SK-N-SH (cell line): ENCODE data around the gene HTR6. TPM values are rescaled to one million over a fixed set of nuclear protein-coding genes. Genes with fewer than 3 reads are reported as not detected.
"Not testable (repeated sequence)": the region's sequence is repeated elsewhere in the genome, so short reads cannot be mapped to it uniquely, and the experiment has no call there.

ENCODE experiments used
- CTCF ChIA-PET: fragments of 300-600, 350-600 bp; formaldehyde crosslinking; extraction: SDS; loops from one replicate; lab custom pipeline; 2021; lab: Yijun Ruan, JAX
- POLR2A ChIA-PET: fragments of 350-600 bp; sonication (Branson Sonifier 250); formaldehyde crosslinking; extraction: SDS; loops from one replicate; lab custom pipeline; 2020; ENCODE audit warnings: antibody characterized with exemption, inconsistent platforms; lab: Yijun Ruan, JAX
- DNase-seq: peaks from one replicate; pipeline ENCODE4 v3.0.0; 2012
- H2AFZ ChIP-seq: fragments of 200-600 bp; sonication (generic); 2 replicates; pipeline ENCODE4 v1.8.1; 2016; ENCODE audit warnings: antibody characterized with exemption, mild to moderate bottlenecking, low read depth
- H3F3A ChIP-seq: fragments of 200-600 bp; sonication (generic); replicated peaks from 2 replicates; pipeline ENCODE3; 2016; ENCODE audit warnings: antibody characterized with exemption, mild to moderate bottlenecking; ENCODE audit not compliant: insufficient read depth
- H3K27ac ChIP-seq, 2 experiments: fragments of 200-500 bp in 1 of 2; fragments of 200-600 bp in 1 of 2; sonication (Bioruptor generic) in 1 of 2; sonication (generic), shearing (Covaris generic) in 1 of 2; 2 replicates each; pipeline versions ENCODE4 v1.5.1 to v1.6.1; 2014 to 2016; ENCODE audit warnings: low read depth in 2 of 2, inconsistent platforms in 1 of 2, low read length in 1 of 2, mild to moderate bottlenecking in 1 of 2, mixed read lengths in 1 of 2
- H3K27me3 ChIP-seq: fragments of 200-600 bp; sonication (generic), shearing (Covaris generic); 2 replicates; pipeline ENCODE4 v1.6.1; 2016; ENCODE audit warnings: mixed run types; ENCODE audit not compliant: insufficient read depth
- H3K36me3 ChIP-seq, 2 experiments: fragments of 200-500 bp in 1 of 2; fragments of 200-600 bp in 1 of 2; sonication (Bioruptor generic) in 1 of 2; sonication (generic) in 1 of 2; replicated peaks in 1 of 2; 2 replicates each; pipeline versions ENCODE3 to v1.5.1; 2014 to 2016; ENCODE audit warnings: low read length in 1 of 2, mild to moderate bottlenecking in 1 of 2; ENCODE audit not compliant: insufficient read depth in 2 of 2, control insufficient read depth in 1 of 2
- H3K4me1 ChIP-seq, 2 experiments: fragments of 200-500 bp in 1 of 2; fragments of 200-600 bp in 1 of 2; sonication (Bioruptor generic) in 1 of 2; sonication (generic), shearing (Covaris generic) in 1 of 2; 2 replicates each; pipeline versions ENCODE4 v1.5.1 to v1.6.1; 2014 to 2016; ENCODE audit warnings: low read depth in 1 of 2, low read length in 1 of 2, mixed run types in 1 of 2; ENCODE audit not compliant: insufficient read depth in 2 of 2, control insufficient read depth in 1 of 2
- H3K4me2 ChIP-seq: fragments of 200-600 bp; sonication (generic), shearing (Covaris generic); 2 replicates; pipeline ENCODE4 v1.6.1; 2017; ENCODE audit warnings: mixed run types
- H3K4me3 ChIP-seq, 2 experiments: fragments of 200-500 bp in 1 of 2; fragments of 200-600 bp in 1 of 2; sonication (Bioruptor generic) in 1 of 2; sonication (generic), shearing (Covaris generic) in 1 of 2; 2 replicates each; pipeline versions ENCODE4 v1.5.1 to v1.8.1; 2014 to 2016; ENCODE audit warnings: low read depth in 2 of 2, inconsistent platforms in 1 of 2, low read length in 1 of 2, mild to moderate bottlenecking in 1 of 2, mixed read lengths in 1 of 2, moderate library complexity in 1 of 2
- H3K79me2 ChIP-seq: fragments of 200-600 bp; sonication (generic); 2 replicates; pipeline ENCODE4 v1.8.1; 2017; ENCODE audit warnings: mild to moderate bottlenecking; ENCODE audit not compliant: insufficient read depth
- H3K9ac ChIP-seq: fragments of 200-600 bp; sonication (generic); 2 replicates; pipeline ENCODE4 v1.6.1; 2017; ENCODE audit warnings: mixed run types
- H3K9me2 ChIP-seq: fragments of 200-600 bp; sonication (generic); 2 replicates; pipeline ENCODE4 v1.6.1; 2017; ENCODE audit warnings: mixed run types
- H3K9me3 ChIP-seq: fragments of 200-600 bp; sonication (generic); 2 replicates; pipeline ENCODE4 v1.6.1; 2017; ENCODE audit warnings: mixed run types, mild to moderate bottlenecking, moderate library complexity
- H4K20me1 ChIP-seq: fragments of 200-600 bp; sonication (generic); 2 replicates; pipeline ENCODE4 v1.6.1; 2017; ENCODE audit warnings: mild to moderate bottlenecking, mixed run types; ENCODE audit not compliant: insufficient read depth
- EZH2phosphoT487 ChIP-seq: fragments of 200-600 bp; sonication (generic); IDR thresholded peaks from 2 replicates; pipeline ENCODE4 v1.6.1; 2017; ENCODE audit warnings: low read depth, mixed run types, mild to moderate bottlenecking, antibody characterized with exemption, moderate library complexity, borderline replicate concordance
- FOSL2 ChIP-seq: IDR thresholded peaks from 2 replicates; pipeline ENCODE4 v1.4.0; 2012; ENCODE audit warnings: low read depth, mild to moderate bottlenecking, moderate library complexity, borderline replicate concordance
- FOXJ3 ChIP-seq: sonication (generic); formaldehyde crosslinking; IDR thresholded peaks from 2 replicates; pipeline ENCODE4 v1.5.1; 2020; ENCODE audit warnings: mild to moderate bottlenecking, missing genetic modification reagents
- PBX3 ChIP-seq: IDR thresholded peaks from 2 replicates; pipeline ENCODE4; 2012
- POLR2AphosphoS5 ChIP-seq: IDR thresholded peaks from 2 replicates; pipeline ENCODE4 v1.6.1; 2012; ENCODE audit warnings: low read depth, low read length
- RAD21 ChIP-seq: IDR thresholded peaks from 2 replicates; pipeline ENCODE4 v1.6.1; 2012; ENCODE audit warnings: mild to moderate bottlenecking, low read length
- RCOR1 ChIP-seq: fragments of 150-350 bp; IDR thresholded peaks from 2 replicates; pipeline ENCODE4 v1.6.1; 2017; ENCODE audit warnings: antibody characterized with exemption, low read length
- REST ChIP-seq: IDR thresholded peaks from 2 replicates; pipeline ENCODE4 v1.6.1; 2012; ENCODE audit warnings: mild to moderate bottlenecking, low read depth, low read length, moderate library complexity
- RFX5 ChIP-seq: IDR thresholded peaks from 2 replicates; pipeline ENCODE4 v1.6.1; 2012; ENCODE audit warnings: mild to moderate bottlenecking, improper control_type of control experiment, low read length
- SIN3A ChIP-seq: IDR thresholded peaks from 2 replicates; pipeline ENCODE4 v1.6.1; 2012; ENCODE audit warnings: low read depth, mild to moderate bottlenecking, low read length, moderate library complexity, borderline replicate concordance
- TCF12 ChIP-seq: IDR thresholded peaks from 2 replicates; pipeline ENCODE4 v1.4.0; 2012
- TEAD4 ChIP-seq: IDR thresholded peaks from 2 replicates; pipeline ENCODE4 v1.4.0; 2012; ENCODE audit warnings: mild to moderate bottlenecking, borderline replicate concordance; ENCODE audit not compliant: insufficient read depth
- ZBTB33 ChIP-seq: IDR thresholded peaks from 2 replicates; pipeline ENCODE4 v1.4.0; 2012; ENCODE audit warnings: low read depth, borderline replicate concordance
- WGBS: methylation state at CpG from one replicate; pipeline ENCODE4 v1.1.6; 2017; ENCODE audit warnings: low lambda C conversion rate; 5-methylcytosine and 5-hydroxymethylcytosine counted together
- polyA plus RNA-seq, 3 experiments: library from polyadenylated mRNA; depleted of rRNA; stranded (reverse); fragments of >200 nt; gene quantifications; 2 replicates each; pipeline ENCODE4 v1.2.3, GENCODE V29; 2012
- TF ChIP-seq, protein P1 (sequence below): fragments of 150-350 bp; IDR thresholded peaks from 2 replicates; pipeline ENCODE4 v1.6.1; 2016; ENCODE audit warnings: mild to moderate bottlenecking, low read depth, low read length
- TF ChIP-seq, protein P2 (sequence below): IDR thresholded peaks from 2 replicates; pipeline ENCODE4 v1.4.0; 2012; ENCODE audit warnings: low read depth, borderline replicate concordance

HTR6 gene
- polyA plus RNA-seq, 1 of the 3 experiments (the other 2 are of a cell fraction) = 0.05 TPM

GRCh38 chr1:19635646-19636045, 29.0 kb upstream of the HTR6 start (continued):
- TF ChIP-seq, protein P1, sequence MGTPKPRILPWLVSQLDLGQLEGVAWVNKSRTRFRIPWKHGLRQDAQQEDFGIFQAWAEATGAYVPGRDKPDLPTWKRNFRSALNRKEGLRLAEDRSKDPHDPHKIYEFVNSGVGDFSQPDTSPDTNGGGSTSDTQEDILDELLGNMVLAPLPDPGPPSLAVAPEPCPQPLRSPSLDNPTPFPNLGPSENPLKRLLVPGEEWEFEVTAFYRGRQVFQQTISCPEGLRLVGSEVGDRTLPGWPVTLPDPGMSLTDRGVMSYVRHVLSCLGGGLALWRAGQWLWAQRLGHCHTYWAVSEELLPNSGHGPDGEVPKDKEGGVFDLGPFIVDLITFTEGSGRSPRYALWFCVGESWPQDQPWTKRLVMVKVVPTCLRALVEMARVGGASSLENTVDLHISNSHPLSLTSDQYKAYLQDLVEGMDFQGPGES = no peak

DNA sequence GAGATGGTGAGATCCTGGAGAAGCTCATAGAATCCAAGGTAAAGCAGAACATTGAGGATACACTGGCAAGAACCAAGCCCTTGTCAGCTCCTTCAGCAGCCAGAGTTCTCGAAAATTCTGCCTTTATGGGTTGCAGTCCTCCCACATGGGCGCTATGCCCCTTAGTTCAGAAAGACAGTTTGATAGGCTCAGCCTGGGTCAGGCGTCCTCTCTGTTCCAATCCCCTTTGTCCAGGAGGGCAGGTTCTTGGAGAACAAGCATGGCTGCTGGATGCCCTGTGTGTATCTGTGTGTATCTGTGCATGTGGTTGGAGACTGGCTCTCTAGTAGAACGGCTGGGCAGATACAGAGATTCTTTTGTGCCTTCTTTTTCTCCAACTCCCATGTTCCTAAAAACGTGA, 28.6 kb upstream of the HTR6 start:
- H3K79me2 ChIP-seq = no peaks in the 10 kb centered on the region
- no peaks in the 10 kb centered on the region for H3K27me3 ChIP-seq
- no peaks in the 10 kb centered on the region for H3K9me2 ChIP-seq
- H4K20me1 ChIP-seq = no peaks in the 10 kb centered on the region
- no peak for DNase-seq
- TF ChIP-seq ZBTB33 = no peak
- no peak for TF ChIP-seq TEAD4
- TF ChIP-seq EZH2phosphoT487 = no peak
- TF ChIP-seq FOXJ3 (CRISPR knock-in tag) = no peak
- TF ChIP-seq, protein P1 = no peak
- TF ChIP-seq REST = no peak
- no peak for TF ChIP-seq RFX5
- TF ChIP-seq SIN3A = no peak
- TF ChIP-seq TCF12 = no peak
- no peak for TF ChIP-seq POLR2AphosphoS5
- TF ChIP-seq, protein P2, sequence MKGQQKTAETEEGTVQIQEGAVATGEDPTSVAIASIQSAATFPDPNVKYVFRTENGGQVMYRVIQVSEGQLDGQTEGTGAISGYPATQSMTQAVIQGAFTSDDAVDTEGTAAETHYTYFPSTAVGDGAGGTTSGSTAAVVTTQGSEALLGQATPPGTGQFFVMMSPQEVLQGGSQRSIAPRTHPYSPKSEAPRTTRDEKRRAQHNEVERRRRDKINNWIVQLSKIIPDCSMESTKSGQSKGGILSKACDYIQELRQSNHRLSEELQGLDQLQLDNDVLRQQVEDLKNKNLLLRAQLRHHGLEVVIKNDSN = no peak
- no peak for TF ChIP-seq RCOR1
- TF ChIP-seq FOSL2 = no peak
- no peak for TF ChIP-seq RAD21
- no peak for TF ChIP-seq PBX3
- peaks cover 0 to 11% of the 10 kb centered on the region in 2 experiments; a peak in 1 of 4 replicates for H3K4me1 ChIP-seq
- no peaks in the 10 kb centered on the region for H3K36me3 ChIP-seq
- ChIA-PET CTCF (interaction anchor here (1.1 to 1.5 kb wide), 3 partner anchors 10 to 26 kb away, joined by 3 to 4 read pairs (median 3); no protein-coding TSS in a partner anchor), POLR2A (no interaction called here)
- H2AFZ ChIP-seq = no peak overlapping the region
- H3F3A ChIP-seq = peaks cover 3% of the 10 kb centered on the region
- H3K9ac ChIP-seq = no peak overlapping the region
- no peak overlapping the region for H3K4me2 ChIP-seq
- H3K4me3 ChIP-seq = no peak overlapping the region
- 92% methylated on average over 5 of the region's 5 CpGs for WGBS
- H3K27ac ChIP-seq = no peak overlapping the region
- H3K9me3 ChIP-seq = no peaks in the 10 kb centered on the region

DNA sequence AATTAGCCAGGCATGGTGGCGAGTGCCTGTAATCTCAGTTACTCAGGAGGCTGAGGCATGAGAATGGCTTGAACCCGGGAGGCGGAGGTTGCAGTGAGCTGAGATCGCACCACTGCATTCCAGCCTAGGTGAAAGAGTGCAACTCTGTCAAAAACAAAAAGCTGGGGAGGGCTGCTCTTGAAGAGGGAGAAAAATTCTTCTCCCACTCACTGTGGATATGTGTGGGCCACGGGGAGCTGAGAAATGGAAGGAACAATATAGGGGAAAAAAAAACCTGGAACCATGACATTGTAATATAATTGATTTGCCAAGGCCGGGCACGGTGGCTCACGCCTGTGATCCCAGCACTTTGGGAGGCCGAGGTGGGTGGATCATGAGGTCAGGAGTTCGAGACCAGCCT, 27.9 kb upstream of the HTR6 start:
- H3F3A ChIP-seq, H3K4me3 ChIP-seq, H3K4me2 ChIP-seq, H3K9ac ChIP-seq, DNase-seq, H4K20me1 ChIP-seq, POLR2A ChIA-PET, H3K9me3 ChIP-seq, H3K27me3 ChIP-seq, H3K27ac ChIP-seq, H2AFZ ChIP-seq, H3K36me3 ChIP-seq, H3K79me2 ChIP-seq, H3K9me2 ChIP-seq: not testable (repeated sequence)
- CTCF ChIA-PET = interaction anchor here (1.1 kb wide), 1 partner anchor 25 kb away, joined by 3 read pairs; no protein-coding TSS in a partner anchor
- 80% methylated on average over 9 of the region's 10 CpGs for WGBS
- H3K4me1 ChIP-seq = peaks cover 0 to 11% of the 10 kb centered on the region in 2 experiments; a peak in 1 of 4 replicates
